ENCODE data around the gene SUFU.

DNA sequence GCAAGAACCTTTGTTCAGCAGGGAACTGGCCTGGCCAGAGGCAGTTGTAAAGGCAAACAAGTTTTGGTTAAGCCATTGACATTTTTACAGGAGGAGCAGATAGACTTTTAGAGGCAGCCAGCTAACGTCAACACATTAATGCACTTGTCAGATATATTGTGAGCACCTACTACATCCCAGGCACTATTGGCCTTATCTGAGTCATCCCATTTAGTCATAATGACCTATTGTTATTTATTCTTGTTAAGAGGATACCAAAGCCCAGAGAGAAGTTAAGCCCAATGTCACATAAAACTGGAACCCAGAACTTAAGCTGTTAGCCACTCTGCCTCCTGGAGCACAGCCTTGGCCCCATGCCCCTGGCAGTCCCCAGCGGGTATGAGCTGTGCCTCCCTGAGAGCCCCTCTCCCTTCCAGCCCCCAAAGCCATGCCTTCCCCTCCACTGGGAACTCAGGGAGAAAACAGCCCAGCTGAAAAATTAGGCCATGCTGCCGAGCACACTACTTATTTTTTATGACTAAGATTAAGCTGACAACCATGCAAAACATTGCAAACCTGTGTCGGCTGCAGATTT, 107.8 kb downstream of the SUFU start:
- no peak for TF ChIP-seq POLR2AphosphoS5 (IDR thresholded peaks at IDR 0.05; ENCODE audit: low read depth, low read length)
- no peak for TF ChIP-seq POLR2A (IDR thresholded peaks at IDR 0.05; ENCODE audit: low read depth, low read length)
